ENCODE data around the gene S100P. TPM values are rescaled to one million over a fixed set of nuclear protein-coding genes. Genes with fewer than 3 reads are reported as not detected.

The S100P gene
- total RNA-seq, 2 donors from 2014 or later, result 1.2 TPM; not detected in 1

- no peaks in the 10 kb centered on the region for H3K27me3 ChIP-seq (replicated peaks; ENCODE audit: insufficient read depth)
- no peak for TF ChIP-seq CTCF (IDR thresholded peaks at IDR 0.05)
- ATAC-seq (ENCODE audit: insufficient number of reproducible peaks, low FRiP score, low read depth) (no peak), DNase-seq (ENCODE audit: low spot score) (no peak)
- H3K27ac ChIP-seq, result no peak overlapping the region
- H3K9me3 ChIP-seq, result no peaks in the 10 kb centered on the region
- no peak overlapping the region for H3K4me3 ChIP-seq
- no peaks in the 10 kb centered on the region for H3K4me1 ChIP-seq (ENCODE audit: control insufficient read depth in 1 of 2, low read depth in 2 of 2)
- H3K36me3 ChIP-seq, result no peaks in the 10 kb centered on the region
Observed at GRCh38 chr4:6688879-6689505, 4.7 kb upstream of the S100P start.

- TF ChIP-seq CTCF (IDR thresholded peaks at IDR 0.05), result no peak
- ATAC-seq (ENCODE audit: insufficient number of reproducible peaks, low FRiP score, low read depth) (no peak), DNase-seq (ENCODE audit: low spot score) (no peak)
- Histone ChIP-seq H3K27ac (no peak overlapping the region), H3K9me3 (no peaks in the 10 kb centered on the region), H3K4me3 (no peak overlapping the region), H3K27me3 (replicated peaks; ENCODE audit: insufficient read depth) (no peaks in the 10 kb centered on the region), H3K36me3 (no peaks in the 10 kb centered on the region), H3K4me1 (ENCODE audit: control insufficient read depth in 1 of 2, low read depth in 2 of 2) (no peaks in the 10 kb centered on the region)
Observed at GRCh38 chr4:6689506-6689960, 4.1 kb upstream of the S100P start.

- H3K9me3 ChIP-seq, result no peaks in the 10 kb centered on the region
- no peaks in the 10 kb centered on the region for H3K36me3 ChIP-seq
- peaks cover 0 to 16% of the 10 kb centered on the region in 2 donors for H3K4me1 ChIP-seq (ENCODE audit: control insufficient read depth in 1 of 2, low read depth in 2 of 2)
- no peak for TF ChIP-seq CTCF (IDR thresholded peaks at IDR 0.05)
- H3K4me3 ChIP-seq, result no peak overlapping the region
- ATAC-seq (ENCODE audit: insufficient number of reproducible peaks, low FRiP score, low read depth) (no peak), DNase-seq (ENCODE audit: low spot score) (no peak)
- no peaks in the 10 kb centered on the region for H3K27me3 ChIP-seq (replicated peaks; ENCODE audit: insufficient read depth)
- H3K27ac ChIP-seq, result no peak overlapping the region
Observed at GRCh38 chr4:6692379-6692778, 1.3 kb upstream of the S100P start.

- ATAC-seq (ENCODE audit: insufficient number of reproducible peaks, low FRiP score, low read depth), result no peak
- Histone ChIP-seq H3K27ac (no peak overlapping the region), H3K4me3 (no peak overlapping the region), H3K27me3 (replicated peaks; ENCODE audit: insufficient read depth) (no peaks in the 10 kb centered on the region), H3K36me3 (no peaks in the 10 kb centered on the region), H3K9me3 (no peaks in the 10 kb centered on the region), H3K4me1 (ENCODE audit: control insufficient read depth in 1 of 2, low read depth in 2 of 2) (peaks cover 0 to 16% of the 10 kb centered on the region in 2 donors)
- no peak for DNase-seq (ENCODE audit: low spot score)
- TF ChIP-seq CTCF (IDR thresholded peaks at IDR 0.05), result no peak
Observed at GRCh38 chr4:6692806-6693205, 872 bp upstream of the S100P start.

GRCh38 chr4:6694177-6694901 lies 661 bp downstream of the S100P start:
- DNase-seq (ENCODE audit: low spot score), result no peak
- Histone ChIP-seq H3K9me3 (no peaks in the 10 kb centered on the region), H3K4me3 (no peak overlapping the region), H3K27ac (no peak overlapping the region), H3K4me1 (ENCODE audit: control insufficient read depth in 1 of 2, low read depth in 2 of 2) (peaks cover 0 to 16% of the 10 kb centered on the region in 2 donors), H3K27me3 (replicated peaks; ENCODE audit: insufficient read depth) (no peaks in the 10 kb centered on the region), H3K36me3 (no peaks in the 10 kb centered on the region)
- ATAC-seq (ENCODE audit: insufficient number of reproducible peaks, low FRiP score, low read depth), result no peak
- no peak for TF ChIP-seq CTCF (IDR thresholded peaks at IDR 0.05)
